ENCODE data around the gene NMRAL1.

The NMRAL1 gene

DNA sequence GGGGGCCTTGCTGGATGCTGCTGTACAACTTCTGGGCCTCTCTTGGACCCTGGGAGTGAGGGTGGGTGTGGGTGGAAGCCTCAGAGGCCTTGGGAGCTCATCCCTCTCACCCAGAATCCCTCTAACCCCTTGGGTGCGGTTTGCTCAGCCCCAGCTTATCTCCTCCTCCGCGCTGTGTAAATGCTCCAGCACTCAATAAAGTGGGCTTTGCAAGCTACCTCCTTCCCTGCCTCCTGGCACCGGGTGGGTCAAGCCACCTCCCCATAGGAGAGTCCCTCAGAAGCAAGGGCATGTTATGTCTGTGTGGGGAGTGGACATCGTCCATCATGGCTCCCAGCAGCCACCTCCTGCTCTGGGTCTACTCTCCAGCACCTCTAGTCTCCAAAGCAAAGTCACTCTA lies 35.7 kb upstream of the NMRAL1 start:
- Mint-ChIP-seq H3K27me3 (no peaks in the 10 kb centered on the region), H3K27ac (peak overlapping the region in 1 of 2 donors; percentile 82), H3K9me3 (no peaks in the 10 kb centered on the region), H3K4me1 (peaks cover 68% of the 10 kb centered on the region), H3K4me3 (no peak overlapping the region)
- ATAC-seq (no peak), DNase-seq (no peak)

DNA sequence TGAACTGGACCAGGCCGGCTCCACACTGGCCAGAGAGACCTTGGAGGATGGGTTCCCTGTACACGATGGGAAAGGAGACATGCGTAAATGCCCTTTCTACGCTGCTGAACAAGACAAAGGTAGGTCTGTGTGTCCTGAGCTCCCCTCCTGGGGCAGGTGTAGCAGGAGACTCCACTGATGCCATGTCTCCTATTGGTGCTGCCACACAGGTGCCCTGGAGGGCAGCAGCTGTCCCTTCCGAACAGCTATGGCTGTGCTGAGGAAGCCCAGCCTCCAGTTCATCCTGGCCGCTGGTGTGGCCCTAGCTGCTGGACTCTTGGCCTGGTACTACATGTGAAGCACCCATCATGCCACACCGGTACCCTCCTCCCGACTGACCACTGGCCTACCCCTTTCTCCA lies 35.0 kb upstream of the NMRAL1 start:
- H3K9me3 Mint-ChIP-seq, result no peaks in the 10 kb centered on the region
- ATAC-seq (no peak), DNase-seq (no peak)
- no peaks in the 10 kb centered on the region for H3K27me3 Mint-ChIP-seq
- no peak overlapping the region for H3K4me3 Mint-ChIP-seq
- no peak overlapping the region for H3K27ac Mint-ChIP-seq
- H3K4me1 Mint-ChIP-seq, result peaks cover 68% of the 10 kb centered on the region

- Mint-ChIP-seq H3K27ac (no peak overlapping the region), H3K9me3 (no peaks in the 10 kb centered on the region), H3K27me3 (no peaks in the 10 kb centered on the region), H3K4me3 (no peak overlapping the region), H3K4me1 (peaks cover 68% of the 10 kb centered on the region)
- DNase-seq, result no peak
- ATAC-seq, result no peak
These were observed 34.4 kb upstream of the NMRAL1 start for GRCh38 chr16:4508806-4509205.

GRCh38 chr16:4507588-4508345 lies 33.3 kb upstream of the NMRAL1 start:
- peaks cover 68% of the 10 kb centered on the region for H3K4me1 Mint-ChIP-seq
- H3K27me3 Mint-ChIP-seq, result no peaks in the 10 kb centered on the region
- ATAC-seq (no peak), DNase-seq (no peak)
- peak overlapping the region in 1 of 2 donors; percentile 79 for H3K27ac Mint-ChIP-seq
- no peak overlapping the region for H3K4me3 Mint-ChIP-seq
- no peaks in the 10 kb centered on the region for H3K9me3 Mint-ChIP-seq

DNA sequence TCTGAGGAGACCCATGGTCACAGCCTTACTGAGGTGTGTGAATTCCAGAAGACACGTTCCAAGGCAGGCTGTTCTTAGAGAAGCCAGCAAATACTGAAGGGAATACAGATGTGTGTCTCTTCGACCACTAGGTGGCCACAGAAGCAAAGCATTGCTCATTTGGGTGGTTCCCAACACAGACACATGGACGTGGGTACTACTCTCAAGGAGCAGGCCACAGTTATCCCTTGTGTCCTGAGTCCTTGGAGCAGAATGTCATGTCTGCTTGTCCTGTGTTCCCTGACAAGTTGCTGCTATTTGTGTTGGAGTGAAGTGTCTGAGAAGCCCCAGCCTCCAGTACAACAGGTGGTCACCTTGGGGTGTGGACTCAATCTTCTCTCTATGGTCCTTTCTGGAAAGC lies 32.0 kb upstream of the NMRAL1 start:
- Mint-ChIP-seq H3K9me3 (no peaks in the 10 kb centered on the region), H3K27me3 (no peaks in the 10 kb centered on the region), H3K27ac (peak overlapping the region; percentile 42 to 85), H3K4me1 (peaks cover 72% of the 10 kb centered on the region), H3K4me3 (peak overlapping the region; percentile 67 to 72)
- DNase-seq (peak; percentile 47 to 56), ATAC-seq (peak; percentile 80)

DNA sequence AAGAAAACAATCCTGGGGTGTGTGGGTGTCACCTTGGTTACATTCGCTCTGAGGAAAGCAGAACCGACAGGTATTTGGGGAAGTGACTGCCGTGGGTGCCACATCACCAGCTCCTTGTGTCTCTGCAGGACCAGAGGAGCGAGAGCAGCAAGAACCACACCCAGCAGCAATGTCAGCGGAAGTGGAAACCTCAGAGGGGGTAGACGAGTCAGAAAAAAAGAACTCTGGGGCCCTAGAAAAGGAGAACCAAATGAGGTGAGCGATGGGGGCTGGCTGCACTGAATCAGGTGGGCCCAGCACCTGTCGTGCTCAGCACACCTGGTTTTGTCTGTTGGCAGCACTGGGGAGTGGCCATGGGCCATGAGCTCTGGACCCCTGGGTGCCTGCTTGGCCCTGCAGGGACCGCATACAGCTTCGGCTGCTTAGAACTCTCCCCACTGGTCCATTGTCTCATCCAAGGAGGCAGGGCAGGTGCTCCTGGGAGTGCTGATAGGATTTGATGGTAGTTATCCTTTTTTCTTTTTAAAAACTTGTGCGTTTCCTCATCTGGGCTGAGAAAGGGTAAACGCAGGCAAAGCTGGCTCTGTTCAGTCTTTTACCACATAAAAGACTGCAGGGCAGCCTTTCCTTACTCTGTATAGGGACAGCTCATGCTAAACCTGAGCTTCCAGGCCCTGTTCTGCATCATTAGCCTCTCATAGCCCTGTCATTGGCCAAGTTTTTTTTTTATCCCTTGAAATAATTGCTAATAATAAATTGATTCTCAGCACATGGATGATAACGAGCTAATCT lies 31.1 kb upstream of the NMRAL1 start:
- no peaks in the 10 kb centered on the region for H3K27me3 Mint-ChIP-seq
- no peaks in the 10 kb centered on the region for H3K9me3 Mint-ChIP-seq
- peaks cover 74% of the 10 kb centered on the region for H3K4me1 Mint-ChIP-seq
- DNase-seq, result peak; percentile 52 to 71
- peak overlapping the region; percentile 67 to 72 for H3K4me3 Mint-ChIP-seq
- peak; percentile 91 for ATAC-seq
- H3K27ac Mint-ChIP-seq, result peak overlapping the region; percentile 24 to 93

DNA sequence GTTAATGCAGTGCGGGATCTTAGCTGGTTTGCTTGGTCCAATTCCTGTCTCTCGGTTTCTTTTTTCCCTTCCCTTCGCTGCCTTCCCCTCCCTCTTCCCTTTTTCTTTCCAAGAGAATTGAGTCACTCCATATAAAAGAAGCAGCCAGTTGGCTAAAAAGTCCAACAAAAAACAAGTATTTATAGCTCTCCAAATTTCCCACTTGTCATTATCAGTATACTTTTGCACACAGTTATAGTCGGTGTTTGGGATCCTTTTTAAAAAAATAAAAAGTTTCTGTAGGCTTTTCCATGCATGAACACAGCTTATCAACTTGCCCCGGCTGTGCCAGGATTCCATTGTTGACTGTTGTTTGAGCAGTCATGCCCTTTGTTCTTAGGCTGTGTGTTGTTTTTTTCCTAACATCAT lies 26.6 kb upstream of the NMRAL1 start:
- no peak for ATAC-seq
- DNase-seq, result no peak
- H3K27me3 Mint-ChIP-seq, result no peaks in the 10 kb centered on the region
- peaks cover 95% of the 10 kb centered on the region for H3K4me1 Mint-ChIP-seq
- no peaks in the 10 kb centered on the region for H3K9me3 Mint-ChIP-seq
- peak overlapping the region in 1 of 2 donors; percentile 55 for H3K27ac Mint-ChIP-seq
- H3K4me3 Mint-ChIP-seq, result no peak overlapping the region

DNA sequence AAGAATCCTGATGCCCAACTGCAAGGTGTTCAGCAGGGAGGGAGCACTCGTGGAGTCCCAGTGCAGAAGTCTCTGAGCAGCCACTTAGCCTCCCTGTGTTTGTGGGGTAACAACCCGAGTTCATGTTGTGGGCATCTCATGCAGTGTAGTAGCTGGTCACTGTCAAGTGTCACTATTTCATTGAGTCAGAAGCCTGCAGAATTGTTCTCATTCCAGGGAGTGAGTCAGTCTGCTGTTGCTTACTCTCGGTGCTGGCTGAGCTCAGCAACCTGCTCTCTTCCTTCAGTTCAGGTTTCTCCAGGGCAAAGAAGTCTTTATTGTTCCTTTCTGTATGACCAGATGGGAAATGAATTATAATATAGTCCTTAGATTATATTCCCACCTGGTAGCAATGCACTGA lies 25.8 kb upstream of the NMRAL1 start:
- Mint-ChIP-seq H3K4me1 (peaks cover 95% of the 10 kb centered on the region), H3K27ac (no peak overlapping the region), H3K27me3 (no peaks in the 10 kb centered on the region), H3K4me3 (no peak overlapping the region), H3K9me3 (no peaks in the 10 kb centered on the region)
- DNase-seq (peak in 1 of 2 donors; percentile 23), ATAC-seq (peak; percentile 86)

DNA sequence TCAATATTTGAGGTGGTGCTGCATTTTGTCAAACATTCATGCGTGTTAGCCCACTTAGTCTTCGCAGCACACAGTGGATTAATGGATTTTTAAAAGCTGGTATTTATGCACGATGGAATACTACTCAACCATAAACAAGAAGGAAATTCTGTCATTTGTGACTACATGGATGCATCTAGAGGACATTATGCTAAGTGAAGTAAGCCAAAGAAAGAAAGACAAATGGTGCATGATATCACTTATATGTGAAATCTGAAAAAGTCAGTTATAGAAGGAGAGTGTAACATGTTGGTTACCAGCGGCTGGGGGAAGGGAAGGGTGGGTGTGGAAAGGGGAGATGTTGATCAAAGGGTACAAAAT lies 24.8 kb upstream of the NMRAL1 start:
- no peaks in the 10 kb centered on the region for H3K27me3 Mint-ChIP-seq
- no peak overlapping the region for H3K4me3 Mint-ChIP-seq
- peaks cover 95% of the 10 kb centered on the region for H3K4me1 Mint-ChIP-seq
- H3K9me3 Mint-ChIP-seq, result no peaks in the 10 kb centered on the region
- DNase-seq (no peak), ATAC-seq (no peak)
- H3K27ac Mint-ChIP-seq, result no peak overlapping the region

- Mint-ChIP-seq H3K4me1 (peaks cover 95% of the 10 kb centered on the region), H3K9me3 (no peaks in the 10 kb centered on the region), H3K27me3 (no peaks in the 10 kb centered on the region), H3K4me3 (no peak overlapping the region), H3K27ac (no peak overlapping the region)
- no peak for DNase-seq
- no peak for ATAC-seq
These were observed 24.2 kb upstream of the NMRAL1 start for GRCh38 chr16:4498546-4499195.

DNA sequence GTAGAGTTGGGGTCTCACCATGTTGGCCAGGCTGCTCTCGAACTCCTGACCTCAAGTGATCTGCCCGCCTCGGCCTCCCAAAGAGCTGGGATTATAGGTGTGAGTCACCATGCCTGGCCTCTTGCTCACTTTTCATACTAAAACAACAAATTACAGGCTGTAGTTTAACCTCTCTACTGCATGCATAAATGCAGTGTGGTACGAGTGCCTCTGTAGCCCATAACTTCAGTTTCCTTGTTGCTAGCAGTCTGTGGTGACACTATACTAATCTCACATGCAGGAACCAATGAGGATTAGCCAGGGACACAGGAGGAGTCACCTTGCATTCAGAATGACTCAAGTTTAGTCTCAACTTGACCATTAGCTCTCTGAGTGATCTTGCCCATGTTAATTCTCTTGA lies 21.9 kb upstream of the NMRAL1 start:
- H3K9me3 Mint-ChIP-seq, result no peaks in the 10 kb centered on the region
- H3K27me3 Mint-ChIP-seq, result no peaks in the 10 kb centered on the region
- H3K4me3 Mint-ChIP-seq, result no peak overlapping the region
- DNase-seq, result no peak
- H3K27ac Mint-ChIP-seq, result peak overlapping the region in 1 of 2 donors; percentile 58
- H3K4me1 Mint-ChIP-seq, result peaks cover 85% of the 10 kb centered on the region
- ATAC-seq, result peak; percentile 84

DNA sequence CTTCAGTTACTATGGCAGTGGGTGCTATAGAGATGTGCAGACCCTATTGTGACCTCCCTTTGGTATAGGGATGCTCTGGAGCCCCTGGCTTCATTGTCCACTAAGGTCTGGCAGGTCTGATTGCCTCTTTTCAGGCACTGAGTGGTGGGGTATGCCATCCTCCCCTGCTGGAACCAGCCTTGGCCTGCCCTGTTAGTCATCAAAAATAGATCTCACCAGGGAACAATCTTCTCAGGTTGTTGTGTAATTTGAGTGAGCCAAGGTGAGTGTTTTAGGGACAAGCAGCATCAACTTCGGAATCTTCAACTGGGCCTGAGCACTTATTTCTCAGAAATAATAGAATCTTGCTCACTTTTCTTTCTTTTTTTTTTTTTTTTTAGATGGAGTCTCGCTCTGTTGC lies 21.3 kb upstream of the NMRAL1 start:
- no peaks in the 10 kb centered on the region for H3K27me3 Mint-ChIP-seq
- DNase-seq (no peak), ATAC-seq (no peak)
- peaks cover 85% of the 10 kb centered on the region for H3K4me1 Mint-ChIP-seq
- peak overlapping the region in 1 of 2 donors; percentile 58 for H3K27ac Mint-ChIP-seq
- H3K4me3 Mint-ChIP-seq, result no peak overlapping the region
- no peaks in the 10 kb centered on the region for H3K9me3 Mint-ChIP-seq

- peaks cover 86% of the 10 kb centered on the region for H3K4me1 Mint-ChIP-seq
- H3K27ac Mint-ChIP-seq, result peak overlapping the region in 1 of 2 donors; percentile 14
- H3K4me3 Mint-ChIP-seq, result no peak overlapping the region
- ATAC-seq (no peak), DNase-seq (no peak)
- no peaks in the 10 kb centered on the region for H3K9me3 Mint-ChIP-seq
- H3K27me3 Mint-ChIP-seq, result no peaks in the 10 kb centered on the region
These were observed 20.5 kb upstream of the NMRAL1 start for GRCh38 chr16:4494746-4495490.

DNA sequence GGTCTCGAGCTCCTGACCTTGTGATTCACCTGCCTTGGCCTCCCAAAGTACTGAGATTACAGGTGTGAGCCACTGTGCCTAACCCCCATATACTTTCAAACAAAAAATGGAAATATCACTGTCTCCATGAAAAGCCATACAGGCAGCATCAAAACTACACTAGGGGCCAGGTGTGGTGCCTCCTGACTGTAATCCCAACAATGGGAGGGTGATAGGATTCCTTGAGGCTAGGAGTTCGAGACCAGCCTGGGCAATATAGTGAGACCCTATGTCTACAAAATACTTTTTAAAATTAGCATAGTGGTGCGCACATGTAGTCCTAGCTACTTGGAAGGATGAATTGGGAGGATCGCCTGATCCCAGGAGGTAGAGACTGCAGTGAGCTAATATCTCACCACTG lies 17.5 kb upstream of the NMRAL1 start:
- no peak for ATAC-seq
- Mint-ChIP-seq H3K4me1 (peaks cover 86% of the 10 kb centered on the region), H3K4me3 (no peak overlapping the region), H3K9me3 (no peaks in the 10 kb centered on the region), H3K27me3 (no peaks in the 10 kb centered on the region), H3K27ac (peak overlapping the region in 1 of 2 donors; percentile 80)
- no peak for DNase-seq

DNA sequence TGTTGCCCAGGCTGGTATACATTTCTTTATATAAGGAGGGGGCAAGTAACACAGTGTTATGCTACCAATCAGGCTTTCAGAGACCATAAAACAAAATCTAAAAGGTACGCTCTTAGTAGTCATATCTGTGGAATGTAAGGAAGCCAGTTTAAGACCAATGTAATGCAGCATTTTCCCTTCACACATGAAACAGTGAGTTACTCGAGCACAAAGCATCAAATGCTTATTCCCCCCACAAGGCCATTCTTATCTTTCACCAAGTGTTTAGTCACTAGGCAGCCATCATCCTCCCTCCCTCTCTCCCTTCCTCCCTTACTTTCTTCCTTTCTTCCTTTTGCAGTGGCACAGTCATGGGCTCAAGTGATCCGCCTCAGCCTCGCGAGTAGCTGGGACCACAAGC lies 14.6 kb upstream of the NMRAL1 start:
- no peak for DNase-seq
- Mint-ChIP-seq H3K27me3 (no peaks in the 10 kb centered on the region), H3K4me1 (peaks cover 80% of the 10 kb centered on the region)

More for the DNA sequence above, 14.6 kb upstream of the NMRAL1 start:
- Mint-ChIP-seq H3K9me3 (no peaks in the 10 kb centered on the region), H3K27ac (peak overlapping the region; percentile 87 to 96), H3K4me3 (peak overlapping the region; percentile 58 to 73)
- ATAC-seq, result no peak
